ENCODE results near the gene CABLES1.
A peak's percentile ranks its signal among the peaks of the same experiment; 100 is the strongest.

Gene CABLES1

DNA sequence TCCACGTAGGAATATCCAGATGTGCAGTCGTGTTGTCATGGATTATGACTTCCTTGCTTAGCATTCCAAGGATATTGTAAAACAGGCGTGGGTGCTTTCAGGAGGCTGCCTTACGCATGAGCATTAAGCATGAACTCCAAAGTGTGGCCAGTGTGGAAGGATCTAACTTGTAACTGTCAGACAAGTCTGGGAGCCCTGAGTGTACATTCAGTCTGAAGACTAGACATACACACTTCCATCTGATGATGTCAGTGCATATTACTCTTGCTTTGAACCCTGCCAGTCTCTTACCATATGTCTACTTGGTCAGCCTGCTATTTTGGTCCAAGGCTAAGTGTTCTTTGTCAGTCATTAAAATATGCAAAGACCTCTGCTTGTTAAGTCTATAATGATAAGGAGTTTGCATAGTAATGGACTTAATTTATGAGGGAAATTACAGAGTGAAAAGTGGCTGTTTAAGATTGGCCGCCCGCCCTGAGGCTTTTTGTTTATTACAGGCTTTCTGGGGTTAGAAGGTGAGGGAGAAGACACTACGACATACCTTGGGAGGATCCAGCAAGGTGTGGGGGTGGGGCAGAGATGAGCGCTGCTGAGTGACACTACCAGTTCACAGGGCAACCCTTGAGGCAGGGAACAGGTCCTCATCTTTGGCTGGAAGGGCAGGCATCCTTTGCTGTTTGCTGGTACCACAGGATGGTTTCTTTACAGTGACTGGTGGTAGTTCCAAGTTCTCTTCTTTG lies 48.3 kb downstream of the CABLES1 start:
- Histone ChIP-seq H3K4me1 (ENCODE audit: control insufficient read depth, insufficient read depth, low read length) (peaks cover 23% of the 10 kb centered on the region), H3K4me3 (ENCODE audit: low read depth, low read length) (no peak overlapping the region), H3K9me3 (ENCODE audit: control insufficient read depth, insufficient read depth, low read length) (no peaks in the 10 kb centered on the region), H3K27ac (ENCODE audit: low read depth, low read length) (no peak overlapping the region), H3K27me3 (ENCODE audit: control insufficient read depth, insufficient read depth, low read length) (no peaks in the 10 kb centered on the region), H3K36me3 (ENCODE audit: control insufficient read depth, insufficient read depth, low read length) (peaks cover 6% of the 10 kb centered on the region; the same call in 1 of the 2 replicates), H3K9ac (ENCODE audit: low read depth, low read length) (no peak overlapping the region)

DNA sequence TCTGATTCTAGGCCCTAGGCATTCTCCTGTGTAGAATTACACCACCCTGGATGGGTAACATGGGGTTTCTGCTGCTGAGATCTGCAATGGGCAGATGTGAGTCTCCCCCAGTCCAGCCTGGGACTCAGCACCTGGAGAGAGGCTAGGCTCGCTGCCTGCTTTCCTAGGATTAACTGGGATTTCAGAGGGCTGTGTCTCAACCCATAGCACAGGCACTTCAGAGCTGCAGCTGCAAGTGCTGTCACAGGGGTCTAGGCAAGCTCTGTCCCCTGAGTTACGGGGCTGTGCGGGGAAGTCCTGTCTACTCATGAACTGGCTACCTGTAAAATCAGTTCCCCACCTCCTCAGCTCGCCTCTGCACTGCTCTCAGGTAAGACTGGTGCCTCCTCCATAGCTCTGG lies 51.5 kb downstream of the CABLES1 start:
- H3K36me3 ChIP-seq (ENCODE audit: control insufficient read depth, insufficient read depth, low read length) = peaks cover 24% of the 10 kb centered on the region
- H3K4me1 ChIP-seq (ENCODE audit: control insufficient read depth, insufficient read depth, low read length) = peaks cover 25% of the 10 kb centered on the region
- H3K27ac ChIP-seq (ENCODE audit: low read depth, low read length) = no peak overlapping the region
- no peak overlapping the region for H3K4me3 ChIP-seq (ENCODE audit: low read depth, low read length)
- H3K9ac ChIP-seq (ENCODE audit: low read depth, low read length) = no peak overlapping the region
- no peaks in the 10 kb centered on the region for H3K27me3 ChIP-seq (ENCODE audit: control insufficient read depth, insufficient read depth, low read length)
- H3K9me3 ChIP-seq (ENCODE audit: control insufficient read depth, insufficient read depth, low read length) = no peaks in the 10 kb centered on the region

GRCh38 chr18:23188068-23188760 lies 52.9 kb downstream of the CABLES1 start:
- peaks cover 20% of the 10 kb centered on the region for H3K4me1 ChIP-seq (ENCODE audit: control insufficient read depth, insufficient read depth, low read length)
- no peak overlapping the region for H3K27ac ChIP-seq (ENCODE audit: low read depth, low read length)
- H3K27me3 ChIP-seq (ENCODE audit: control insufficient read depth, insufficient read depth, low read length) = no peaks in the 10 kb centered on the region
- H3K36me3 ChIP-seq (ENCODE audit: control insufficient read depth, insufficient read depth, low read length) = peaks cover 26% of the 10 kb centered on the region
- no peak overlapping the region for H3K4me3 ChIP-seq (ENCODE audit: low read depth, low read length)
- no peak overlapping the region for H3K9ac ChIP-seq (ENCODE audit: low read depth, low read length)
- H3K9me3 ChIP-seq (ENCODE audit: control insufficient read depth, insufficient read depth, low read length) = no peaks in the 10 kb centered on the region

DNA sequence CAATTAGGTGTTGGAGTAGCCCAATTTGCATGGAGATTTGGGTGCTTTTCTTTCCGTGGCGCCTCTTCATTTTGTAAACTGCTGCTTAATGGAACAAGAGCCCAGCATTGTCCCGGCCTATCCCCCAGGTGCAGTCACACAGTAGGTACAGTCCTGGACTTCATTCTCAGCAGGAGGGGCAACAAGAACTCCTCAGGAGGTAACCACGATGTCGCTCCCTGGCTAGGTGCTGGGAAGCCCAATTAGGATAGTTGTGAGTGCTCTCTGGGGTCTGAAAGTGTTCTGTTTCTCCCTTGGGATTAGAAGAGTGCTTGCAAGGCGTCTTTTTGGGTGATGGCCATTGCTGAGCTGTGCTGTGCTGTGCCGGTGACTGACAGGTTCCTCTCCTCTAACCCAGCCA lies 53.8 kb downstream of the CABLES1 start:
- Histone ChIP-seq H3K36me3 (ENCODE audit: control insufficient read depth, insufficient read depth, low read length) (peaks cover 25% of the 10 kb centered on the region), H3K9ac (ENCODE audit: low read depth, low read length) (no peak overlapping the region), H3K4me3 (ENCODE audit: low read depth, low read length) (no peak overlapping the region), H3K4me1 (ENCODE audit: control insufficient read depth, insufficient read depth, low read length) (peaks cover 12% of the 10 kb centered on the region; the same call in 1 of the 2 replicates), H3K27me3 (ENCODE audit: control insufficient read depth, insufficient read depth, low read length) (no peaks in the 10 kb centered on the region), H3K27ac (ENCODE audit: low read depth, low read length) (peak overlapping the region; percentile 17), H3K9me3 (ENCODE audit: control insufficient read depth, insufficient read depth, low read length) (no peaks in the 10 kb centered on the region)

GRCh38 chr18:23189768-23190661 lies 54.7 kb downstream of the CABLES1 start:
- H3K27ac ChIP-seq (ENCODE audit: low read depth, low read length) = no peak overlapping the region

GRCh38 chr18:23191232-23191631 lies 55.9 kb downstream of the CABLES1 start:
- Histone ChIP-seq H3K9ac (ENCODE audit: low read depth, low read length) (no peak overlapping the region), H3K36me3 (ENCODE audit: control insufficient read depth, insufficient read depth, low read length) (peaks cover 34% of the 10 kb centered on the region), H3K27ac (ENCODE audit: low read depth, low read length) (no peak overlapping the region), H3K9me3 (ENCODE audit: control insufficient read depth, insufficient read depth, low read length) (no peaks in the 10 kb centered on the region), H3K27me3 (ENCODE audit: control insufficient read depth, insufficient read depth, low read length) (no peaks in the 10 kb centered on the region), H3K4me1 (ENCODE audit: control insufficient read depth, insufficient read depth, low read length) (peaks cover 22% of the 10 kb centered on the region), H3K4me3 (ENCODE audit: low read depth, low read length) (no peak overlapping the region)

More at GRCh38 chr18:23189768-23190661, 54.7 kb downstream of the CABLES1 start:
- Histone ChIP-seq H3K36me3 (ENCODE audit: control insufficient read depth, insufficient read depth, low read length) (peaks cover 34% of the 10 kb centered on the region), H3K27me3 (ENCODE audit: control insufficient read depth, insufficient read depth, low read length) (no peaks in the 10 kb centered on the region), H3K4me1 (ENCODE audit: control insufficient read depth, insufficient read depth, low read length) (peaks cover 12% of the 10 kb centered on the region; the same call in 1 of the 2 replicates), H3K9ac (ENCODE audit: low read depth, low read length) (no peak overlapping the region), H3K4me3 (ENCODE audit: low read depth, low read length) (no peak overlapping the region), H3K9me3 (ENCODE audit: control insufficient read depth, insufficient read depth, low read length) (no peaks in the 10 kb centered on the region)

DNA sequence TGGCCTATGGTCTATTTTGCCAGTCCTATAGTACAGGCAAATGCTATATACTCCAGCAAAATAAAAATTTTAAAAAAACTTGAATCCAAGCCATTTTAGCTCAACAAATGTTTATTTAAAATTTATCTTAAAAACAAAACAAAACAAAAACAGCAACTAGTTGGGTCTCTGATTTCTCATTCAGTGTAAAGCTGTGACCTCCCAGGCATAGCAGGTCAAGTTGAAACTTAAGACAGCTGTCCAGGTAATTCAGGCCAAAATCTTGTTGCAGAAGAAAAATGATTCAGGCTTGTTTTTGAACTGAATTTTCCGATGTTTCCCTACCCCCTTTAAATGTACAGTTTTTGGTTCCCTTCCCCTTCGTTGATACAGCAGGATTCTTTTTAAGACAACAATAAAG lies 58.5 kb downstream of the CABLES1 start:
- Histone ChIP-seq H3K9me3 (ENCODE audit: control insufficient read depth, insufficient read depth, low read length) (no peaks in the 10 kb centered on the region), H3K4me1 (ENCODE audit: control insufficient read depth, insufficient read depth, low read length) (peaks cover 23% of the 10 kb centered on the region)

GRCh38 chr18:23194155-23194996 lies 59.1 kb downstream of the CABLES1 start:
- Histone ChIP-seq H3K9ac (ENCODE audit: low read depth, low read length) (no peak overlapping the region), H3K9me3 (ENCODE audit: control insufficient read depth, insufficient read depth, low read length) (no peaks in the 10 kb centered on the region), H3K36me3 (ENCODE audit: control insufficient read depth, insufficient read depth, low read length) (peaks cover 50% of the 10 kb centered on the region), H3K4me3 (ENCODE audit: low read depth, low read length) (no peak overlapping the region), H3K27me3 (ENCODE audit: control insufficient read depth, insufficient read depth, low read length) (no peaks in the 10 kb centered on the region), H3K27ac (ENCODE audit: low read depth, low read length) (peak overlapping the region; percentile 3), H3K4me1 (ENCODE audit: control insufficient read depth, insufficient read depth, low read length) (peaks cover 21% of the 10 kb centered on the region)

More for the DNA sequence above, 58.5 kb downstream of the CABLES1 start:
- Histone ChIP-seq H3K27me3 (ENCODE audit: control insufficient read depth, insufficient read depth, low read length) (no peaks in the 10 kb centered on the region), H3K36me3 (ENCODE audit: control insufficient read depth, insufficient read depth, low read length) (peaks cover 54% of the 10 kb centered on the region), H3K9ac (ENCODE audit: low read depth, low read length) (no peak overlapping the region), H3K4me3 (ENCODE audit: low read depth, low read length) (no peak overlapping the region), H3K27ac (ENCODE audit: low read depth, low read length) (no peak overlapping the region)

DNA sequence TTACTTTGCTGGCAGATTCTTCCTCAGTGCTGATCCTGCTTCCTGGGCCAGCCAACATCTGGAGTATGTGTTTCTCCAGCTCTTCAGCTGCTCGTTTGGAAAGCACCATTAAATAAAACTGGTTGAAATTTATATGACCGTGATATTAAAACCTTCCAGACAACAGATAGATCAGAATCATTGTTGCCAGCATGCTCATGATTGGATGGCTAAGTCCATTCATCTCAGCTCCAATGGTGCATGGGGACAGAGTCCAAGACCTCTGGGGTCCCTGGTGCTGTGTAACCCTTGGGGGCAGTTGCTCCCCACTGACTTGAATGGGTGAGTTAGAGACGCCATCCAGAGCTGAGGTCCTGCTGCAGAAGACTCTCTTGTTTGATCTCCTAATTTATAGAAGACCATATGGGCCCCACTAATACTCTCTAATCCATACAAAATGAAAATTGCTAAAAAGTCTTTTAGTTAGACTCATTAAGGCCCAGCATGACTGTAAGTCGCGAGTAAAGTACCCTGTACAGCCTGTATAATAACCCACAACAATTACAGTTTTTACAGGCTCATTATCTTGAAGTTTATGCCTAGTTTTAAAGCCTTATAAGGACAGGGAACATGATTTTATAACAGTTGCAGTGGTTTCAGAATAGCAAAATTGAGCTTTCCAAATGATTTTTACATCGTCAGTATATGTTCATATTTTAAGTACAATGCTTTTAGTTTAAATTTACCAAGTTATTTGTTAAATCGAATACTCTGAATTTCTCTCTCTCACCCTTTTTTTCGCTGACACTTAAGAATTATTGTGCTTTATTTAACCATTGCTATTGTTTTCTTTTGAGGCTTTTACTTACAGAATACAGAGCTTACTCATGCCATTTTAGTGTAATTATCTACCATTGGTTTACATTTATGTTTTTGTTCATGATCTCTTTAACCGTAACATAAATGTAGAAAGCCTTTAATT lies 60.0 kb downstream of the CABLES1 start:
- Histone ChIP-seq H3K9me3 (ENCODE audit: control insufficient read depth, insufficient read depth, low read length) (no peaks in the 10 kb centered on the region), H3K4me3 (ENCODE audit: low read depth, low read length) (no peak overlapping the region), H3K4me1 (ENCODE audit: control insufficient read depth, insufficient read depth, low read length) (peaks cover 21% of the 10 kb centered on the region), H3K36me3 (ENCODE audit: control insufficient read depth, insufficient read depth, low read length) (peaks cover 44% of the 10 kb centered on the region), H3K27me3 (ENCODE audit: control insufficient read depth, insufficient read depth, low read length) (no peaks in the 10 kb centered on the region), H3K27ac (ENCODE audit: low read depth, low read length) (peak overlapping the region; percentile 76), H3K9ac (ENCODE audit: low read depth, low read length) (no peak overlapping the region)

All from HUES48 (cell line).